NT2/D1 (cell line): Measurements from ENCODE around the gene COL9A1.

Source experiments
- SUZ12 ChIP-seq: IDR thresholded peaks from 2 replicates; pipeline ENCODE4 v1.6.1; 2011; ENCODE audit not compliant: insufficient read length, insufficient read depth; ENCODE audit errors: extremely low read depth
- YY1 ChIP-seq: IDR thresholded peaks from 2 replicates; pipeline ENCODE4 v1.6.1; 2011; ENCODE audit not compliant: insufficient read length, insufficient read depth
- ZNF274 ChIP-seq: IDR thresholded peaks from 2 replicates; pipeline ENCODE4 v1.6.1; 2011; ENCODE audit warnings: mild to moderate bottlenecking, low read depth, low read length

GRCh38 chr6:70221715-70222438, 81.0 kb downstream of the COL9A1 start:
- TF ChIP-seq ZNF274, result no peak
- no peak for TF ChIP-seq SUZ12
- TF ChIP-seq YY1, result no peak
